H1 (cell line): ENCODE results near the gene GNAI2.

Experiments used
- EGR1 ChIP-seq: IDR thresholded peaks from 2 replicates; pipeline ENCODE4 v1.6.1; 2011; ENCODE audit warnings: low read depth, low read length, borderline replicate concordance
- SP2 ChIP-seq: IDR thresholded peaks from 2 replicates; pipeline ENCODE4 v1.6.1; 2012; ENCODE audit warnings: mild to moderate bottlenecking, low read length, inconsistent platforms
- TEAD4 ChIP-seq: IDR thresholded peaks from 2 replicates; pipeline ENCODE4 v1.6.1; 2012; ENCODE audit warnings: low read depth, low read length, inconsistent platforms, mixed read lengths
- TF ChIP-seq, protein P1 (sequence below), 3 experiments: IDR thresholded peaks; 1 replicate in 2 of 3; 2 replicates in 1 of 3; pipeline versions ENCODE4 v1.5.1 to v1.6.1; 2011; ENCODE audit warnings: low read length in 3 of 3, mild to moderate bottlenecking in 3 of 3, inconsistent platforms in 2 of 3, low read depth in 1 of 3, moderate library complexity in 1 of 3; ENCODE audit not compliant: insufficient read depth in 1 of 3; ENCODE audit errors: control extremely low read depth in 1 of 3
- TF ChIP-seq, protein P2 (sequence below): IDR thresholded peaks from 2 replicates; pipeline ENCODE4 v1.6.1; 2012; ENCODE audit warnings: inconsistent platforms

DNA sequence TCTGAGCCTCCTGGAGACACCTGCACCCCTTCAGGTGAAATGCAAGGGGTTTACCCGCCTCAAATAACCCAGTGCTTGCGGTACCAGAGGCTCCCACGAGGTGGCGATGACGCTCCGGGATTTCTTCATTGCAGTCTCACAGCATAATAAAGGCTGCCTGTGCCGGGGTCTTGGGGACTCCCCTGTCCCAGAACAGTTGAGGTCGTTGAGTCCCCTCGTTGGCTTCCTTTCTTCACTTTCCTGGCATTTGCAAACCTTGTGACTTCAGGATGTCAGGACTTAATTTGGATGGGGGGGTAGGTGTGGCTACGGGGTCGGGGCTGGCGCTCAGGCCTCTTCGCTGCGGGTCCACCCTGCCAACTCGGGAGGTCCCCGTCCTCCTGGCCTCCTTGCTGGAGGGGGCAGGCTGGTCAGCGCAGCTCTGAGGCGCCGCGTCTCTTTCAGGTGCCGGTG lies 43.3 kb upstream of the GNAI2 start:
- TF ChIP-seq TEAD4 (no peak), EGR1 (no peak), SP2 (no peak)
- TF ChIP-seq, protein P1, sequence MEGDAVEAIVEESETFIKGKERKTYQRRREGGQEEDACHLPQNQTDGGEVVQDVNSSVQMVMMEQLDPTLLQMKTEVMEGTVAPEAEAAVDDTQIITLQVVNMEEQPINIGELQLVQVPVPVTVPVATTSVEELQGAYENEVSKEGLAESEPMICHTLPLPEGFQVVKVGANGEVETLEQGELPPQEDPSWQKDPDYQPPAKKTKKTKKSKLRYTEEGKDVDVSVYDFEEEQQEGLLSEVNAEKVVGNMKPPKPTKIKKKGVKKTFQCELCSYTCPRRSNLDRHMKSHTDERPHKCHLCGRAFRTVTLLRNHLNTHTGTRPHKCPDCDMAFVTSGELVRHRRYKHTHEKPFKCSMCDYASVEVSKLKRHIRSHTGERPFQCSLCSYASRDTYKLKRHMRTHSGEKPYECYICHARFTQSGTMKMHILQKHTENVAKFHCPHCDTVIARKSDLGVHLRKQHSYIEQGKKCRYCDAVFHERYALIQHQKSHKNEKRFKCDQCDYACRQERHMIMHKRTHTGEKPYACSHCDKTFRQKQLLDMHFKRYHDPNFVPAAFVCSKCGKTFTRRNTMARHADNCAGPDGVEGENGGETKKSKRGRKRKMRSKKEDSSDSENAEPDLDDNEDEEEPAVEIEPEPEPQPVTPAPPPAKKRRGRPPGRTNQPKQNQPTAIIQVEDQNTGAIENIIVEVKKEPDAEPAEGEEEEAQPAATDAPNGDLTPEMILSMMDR (IDR thresholded peaks at IDR 0.05; ENCODE audit: control extremely low read depth in 1 of 3, insufficient read depth in 1 of 3, low read depth in 1 of 3, low read length in 3 of 3), result peak in 2 of 3 experiments; percentile 92 to 98; a peak in 3 of 4 replicates
- TF ChIP-seq, protein P2, sequence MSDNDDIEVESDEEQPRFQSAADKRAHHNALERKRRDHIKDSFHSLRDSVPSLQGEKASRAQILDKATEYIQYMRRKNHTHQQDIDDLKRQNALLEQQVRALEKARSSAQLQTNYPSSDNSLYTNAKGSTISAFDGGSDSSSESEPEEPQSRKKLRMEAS, result no peak
